Non-pigmented ciliary epithelial cell (primary cell): ENCODE data around the gene PLXDC2.

Experiments used
- DNase-seq: peaks from one replicate; pipeline ENCODE4 v3.0.0-alpha.2; 2010; ENCODE audit warnings: low read depth

PLXDC2 gene

DNA sequence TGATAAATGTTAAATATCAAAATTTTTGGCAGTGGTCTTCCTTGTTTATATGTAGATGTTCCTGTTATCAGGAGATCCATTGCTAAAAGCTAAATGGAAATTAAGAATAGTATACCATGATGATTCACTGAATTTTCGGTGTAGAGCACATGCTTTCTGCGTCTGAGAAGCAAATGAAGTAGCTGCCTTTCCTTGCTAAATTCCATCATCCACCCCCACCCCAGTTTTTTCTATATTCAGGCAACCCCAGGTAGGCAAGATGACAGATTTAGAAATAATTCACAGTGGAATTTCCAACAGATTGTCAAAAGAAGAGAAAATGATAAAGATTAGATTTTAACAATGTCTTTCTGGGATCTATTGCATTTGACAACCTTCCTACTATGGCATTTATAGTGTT, 231.9 kb downstream of the PLXDC2 start:
- DNase-seq, result no peak

DNA sequence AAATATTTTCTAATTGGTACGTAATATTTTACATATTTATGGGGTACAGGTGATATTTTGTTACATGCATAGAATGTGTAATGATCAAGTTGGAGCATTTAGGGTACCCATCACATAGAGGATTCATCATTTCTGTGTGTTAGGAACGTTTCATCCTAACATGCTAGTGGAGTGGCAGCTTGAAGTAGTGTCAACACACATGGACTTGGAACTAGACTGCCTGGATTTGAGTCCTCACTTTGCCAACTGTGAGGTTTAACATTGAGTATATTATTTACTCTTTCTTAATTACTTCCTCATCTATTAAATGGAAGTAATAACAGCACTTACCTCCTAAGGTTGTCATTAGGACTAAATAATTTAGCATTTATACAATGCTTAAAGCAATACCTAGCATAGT, 241.9 kb downstream of the PLXDC2 start:
- DNase-seq, result no peak

DNA sequence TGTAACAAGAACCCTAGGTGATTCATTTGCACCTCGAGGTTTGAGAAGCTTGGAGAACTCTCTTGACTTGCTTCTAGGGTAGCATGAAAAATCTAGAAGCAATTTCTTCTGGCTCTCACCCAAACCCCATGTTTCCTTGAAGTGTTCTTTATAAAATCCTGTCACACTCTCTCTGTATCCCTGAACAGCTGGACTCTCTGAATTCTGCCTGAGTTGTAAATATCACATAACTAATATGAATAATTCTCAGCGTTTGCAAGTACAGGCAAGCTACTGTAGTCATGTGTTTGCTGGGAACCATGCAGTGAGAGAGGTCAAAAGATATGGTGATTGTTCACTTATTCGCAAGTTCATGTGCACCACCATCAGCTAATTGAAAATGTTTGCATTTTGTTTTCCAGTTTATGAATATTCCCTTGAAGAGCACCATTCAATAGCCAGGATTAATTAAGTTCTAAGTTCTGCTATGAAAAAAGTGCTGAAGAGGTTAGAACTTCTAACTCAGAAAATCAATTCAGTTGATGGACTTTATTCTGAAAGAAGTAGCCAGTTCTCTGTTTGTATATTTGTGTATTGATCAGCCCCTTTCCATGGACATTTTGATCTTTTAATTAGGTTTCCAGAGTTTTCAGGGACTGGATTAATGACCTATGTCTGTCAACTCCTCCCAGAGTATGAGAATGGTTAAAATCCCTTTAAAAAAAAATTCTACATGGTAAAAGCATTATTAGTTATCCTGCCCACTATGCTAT, 243.0 kb downstream of the PLXDC2 start:
- DNase-seq, result no peak

DNA sequence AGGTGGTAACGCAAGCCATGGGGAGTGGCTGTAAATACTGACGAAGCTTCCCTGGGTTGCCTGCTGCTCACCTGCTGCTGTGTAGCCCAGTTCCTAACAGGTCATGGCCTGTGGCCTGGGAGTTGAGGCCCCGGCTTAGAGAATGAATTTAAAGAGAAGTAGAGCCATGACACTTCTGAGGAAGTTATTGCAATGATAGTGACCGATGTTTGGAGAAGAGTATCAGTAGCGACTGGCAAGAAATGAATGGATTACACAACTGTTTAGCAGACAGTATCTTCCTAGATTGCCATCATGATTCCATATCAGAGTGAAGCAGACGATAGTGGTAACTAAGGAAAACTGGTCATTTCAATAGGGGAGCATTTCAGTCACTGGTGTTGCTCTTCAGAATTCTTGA, 249.6 kb downstream of the PLXDC2 start:
- DNase-seq, result no peak

DNA sequence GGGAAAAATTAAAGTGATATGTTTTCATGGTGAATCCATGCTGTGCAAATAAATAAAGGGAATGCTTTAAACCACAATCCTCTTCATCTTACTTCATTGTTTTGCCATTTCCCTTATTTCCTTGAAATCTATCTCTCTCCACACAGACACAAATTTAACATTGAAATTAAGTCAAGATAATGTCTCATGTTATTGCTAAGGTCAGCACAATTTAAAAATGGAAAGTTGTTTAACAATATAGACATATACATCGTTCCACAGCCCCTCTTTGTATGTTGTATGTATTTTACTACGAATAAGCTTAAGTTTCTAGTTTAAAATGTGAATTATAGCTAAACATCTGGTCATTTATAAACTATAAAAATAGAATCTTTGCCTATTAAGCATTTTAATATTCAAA, 256.9 kb downstream of the PLXDC2 start:
- DNase-seq, result no peak

DNA sequence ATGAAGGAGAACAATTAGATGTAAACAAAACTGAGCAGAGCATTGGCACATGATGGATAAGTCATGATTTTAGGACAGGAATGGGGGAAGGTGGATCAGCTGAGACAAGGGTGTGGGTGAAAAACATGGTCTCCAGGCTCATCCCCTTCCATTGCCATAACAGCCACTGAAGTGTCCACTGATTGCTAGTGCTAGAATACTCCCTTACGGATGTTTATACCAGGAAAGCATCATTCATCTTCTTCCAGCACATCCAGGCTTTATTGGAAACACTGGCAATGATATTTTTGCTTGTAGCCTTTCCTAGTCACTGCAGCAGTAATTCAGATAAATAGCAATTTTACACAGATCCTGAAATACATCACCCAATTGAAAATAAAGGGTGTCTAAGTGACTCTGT, 259.5 kb downstream of the PLXDC2 start:
- no peak for DNase-seq

DNA sequence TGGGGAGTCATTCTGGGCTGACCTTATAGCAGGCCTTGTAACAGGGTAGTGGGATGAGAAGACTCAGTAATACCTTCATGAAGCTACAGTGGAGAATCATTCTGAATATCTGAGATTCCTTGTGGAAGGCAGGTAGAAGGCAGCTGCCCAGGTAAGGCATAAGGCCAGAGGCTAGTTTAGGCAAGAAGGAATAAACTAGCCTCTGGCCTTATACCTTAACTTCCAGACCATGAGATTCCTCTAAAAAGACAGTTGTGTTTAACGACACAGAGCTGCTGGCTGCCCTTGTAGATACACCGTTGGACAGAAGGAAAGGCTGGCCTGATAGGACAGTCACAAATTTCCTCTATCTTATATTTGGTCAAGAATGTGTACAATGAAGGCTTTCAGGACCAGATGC, 268.2 kb downstream of the PLXDC2 start:
- no peak for DNase-seq

DNA sequence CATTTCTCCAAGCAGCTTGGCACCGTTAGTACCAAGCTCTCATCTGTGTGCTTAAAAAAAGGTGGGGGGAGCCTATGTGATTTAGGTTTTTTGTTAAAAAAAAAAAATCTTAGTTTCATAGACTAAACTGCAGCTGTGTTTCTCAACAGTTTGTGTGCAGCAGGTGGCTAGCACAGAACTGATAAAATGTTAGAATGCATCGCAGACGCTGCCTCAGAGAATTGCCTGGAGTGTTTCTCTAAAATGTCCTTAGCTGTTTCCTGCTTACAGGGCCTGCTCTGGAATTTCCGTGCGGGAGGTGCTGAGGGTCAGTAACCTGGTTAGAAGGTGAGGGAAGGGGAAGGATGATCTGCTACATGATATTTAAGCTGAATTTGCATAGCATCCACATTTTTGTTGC, 268.9 kb downstream of the PLXDC2 start:
- DNase-seq, result no peak

DNA sequence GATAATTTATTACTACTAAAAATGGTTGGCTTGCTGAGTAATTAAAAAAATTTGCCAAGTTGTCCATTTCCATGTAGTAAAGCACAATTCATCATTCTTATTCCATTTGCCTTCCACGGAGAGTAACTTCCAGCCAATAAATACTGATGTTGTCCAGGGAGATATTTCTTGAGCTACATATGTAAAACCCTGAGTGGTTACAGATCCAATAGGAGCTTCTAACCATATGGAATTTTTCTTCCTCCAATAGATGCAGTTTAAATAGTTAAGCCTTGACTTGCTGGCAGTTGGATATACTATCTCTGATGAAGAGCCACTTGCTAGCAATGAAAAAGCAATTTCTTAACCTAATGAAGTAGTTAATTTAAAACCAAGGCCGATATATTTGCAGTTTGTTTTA, 271.1 kb downstream of the PLXDC2 start:
- no peak for DNase-seq

DNA sequence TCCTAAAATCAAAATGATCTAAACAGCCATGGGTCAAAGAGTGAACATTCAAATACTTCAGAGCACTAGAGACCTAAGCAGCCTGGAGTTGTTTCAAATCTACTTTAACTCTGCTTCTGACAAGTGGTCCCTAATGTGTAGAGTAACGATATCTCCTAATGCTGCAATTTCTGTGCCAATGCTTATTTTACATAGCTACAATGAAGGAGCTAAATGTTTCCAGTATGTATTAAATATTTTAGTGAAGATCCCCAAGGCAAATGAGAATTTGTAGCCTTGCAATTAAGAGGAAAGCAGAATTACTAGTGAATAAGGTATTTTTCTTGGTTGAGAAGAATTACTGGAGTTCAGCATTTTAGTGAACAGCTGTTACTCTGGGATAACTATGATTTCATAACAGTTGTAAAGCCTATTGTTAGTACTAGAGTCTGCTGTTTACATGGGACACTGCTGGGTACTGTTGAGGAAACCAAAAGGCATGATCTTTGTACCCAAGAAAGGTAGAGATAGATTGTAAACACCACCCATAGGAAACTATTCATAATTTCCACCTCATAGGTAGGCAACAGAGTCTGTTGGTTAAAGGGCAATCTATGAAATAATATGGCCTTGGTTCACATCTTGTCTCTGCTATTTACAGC, 271.9 kb downstream of the PLXDC2 start:
- DNase-seq, result no peak

DNA sequence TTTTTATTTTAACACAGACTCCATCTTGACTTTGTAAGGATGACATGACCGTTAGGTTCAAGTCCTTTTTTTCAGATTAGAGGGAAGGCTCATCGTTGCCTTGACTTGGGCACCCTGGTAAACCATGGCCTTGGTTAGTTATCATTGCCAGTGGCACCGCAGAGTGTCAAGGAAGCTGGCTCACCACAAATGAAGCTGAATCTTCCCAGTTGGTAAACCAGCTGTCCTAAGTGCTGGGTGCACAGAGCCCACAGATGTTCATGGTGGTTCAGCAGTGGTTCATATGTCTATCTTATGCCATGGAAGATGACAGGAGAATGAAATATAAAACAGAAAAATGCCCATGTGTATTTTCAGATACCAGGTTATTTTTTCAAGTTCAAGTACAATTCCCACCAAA, 273.6 kb downstream of the PLXDC2 start:
- no peak for DNase-seq

DNA sequence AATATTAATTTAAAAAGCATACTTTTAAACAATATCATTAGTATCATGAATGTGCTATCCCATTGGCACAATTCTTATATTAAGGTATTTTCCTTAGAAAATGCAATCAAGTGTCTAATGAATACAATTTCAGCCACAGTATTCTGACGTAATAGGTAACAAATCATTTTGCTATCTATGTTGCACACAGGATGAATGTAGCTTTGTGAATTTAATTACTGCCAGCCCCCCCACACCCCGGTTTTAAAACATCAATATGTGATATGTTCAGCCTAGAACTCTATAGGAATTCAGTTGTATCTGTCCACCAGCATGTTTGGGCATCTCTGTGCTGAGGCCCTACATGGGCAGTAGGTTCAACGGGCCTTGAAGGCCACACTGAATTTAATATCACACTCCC, 274.6 kb downstream of the PLXDC2 start:
- no peak for DNase-seq

DNA sequence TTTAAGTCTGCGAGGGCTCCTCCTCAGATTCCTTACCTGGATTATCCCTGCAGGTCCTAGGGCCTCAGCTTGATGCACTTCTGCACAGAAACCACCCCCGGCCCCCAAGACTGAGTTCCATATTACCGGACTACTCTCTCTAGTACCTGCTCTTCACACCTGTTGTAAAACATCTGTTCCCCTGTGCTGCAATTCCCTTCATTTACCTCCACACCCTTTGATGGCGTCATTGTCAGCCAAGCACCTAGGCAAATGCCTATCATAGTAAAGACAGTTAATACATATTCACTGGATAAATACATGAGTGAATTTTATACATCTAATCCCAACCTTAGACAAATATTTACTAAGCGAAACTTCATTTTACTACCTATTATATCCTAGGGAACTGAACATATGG, 275.5 kb downstream of the PLXDC2 start:
- no peak for DNase-seq

DNA sequence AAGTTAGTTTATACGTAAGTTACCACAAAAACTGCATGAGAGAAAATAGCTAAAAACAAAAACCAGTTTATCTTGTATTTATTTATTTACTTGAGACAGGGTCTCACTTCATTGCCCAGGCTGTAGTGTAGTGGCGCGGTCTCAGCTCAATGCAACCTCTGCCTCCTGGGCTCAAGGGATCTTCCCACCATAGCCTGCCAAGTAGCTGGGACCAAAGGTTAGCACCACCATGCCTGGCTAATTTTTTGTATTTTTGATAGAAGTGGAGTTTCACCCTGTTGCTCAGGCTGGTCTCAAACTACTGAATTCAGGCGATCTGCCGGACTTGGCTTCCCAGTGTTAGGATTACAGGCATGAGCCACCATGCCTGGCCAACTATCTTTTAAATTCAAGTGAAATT, 277.4 kb downstream of the PLXDC2 start:
- no peak for DNase-seq

DNA sequence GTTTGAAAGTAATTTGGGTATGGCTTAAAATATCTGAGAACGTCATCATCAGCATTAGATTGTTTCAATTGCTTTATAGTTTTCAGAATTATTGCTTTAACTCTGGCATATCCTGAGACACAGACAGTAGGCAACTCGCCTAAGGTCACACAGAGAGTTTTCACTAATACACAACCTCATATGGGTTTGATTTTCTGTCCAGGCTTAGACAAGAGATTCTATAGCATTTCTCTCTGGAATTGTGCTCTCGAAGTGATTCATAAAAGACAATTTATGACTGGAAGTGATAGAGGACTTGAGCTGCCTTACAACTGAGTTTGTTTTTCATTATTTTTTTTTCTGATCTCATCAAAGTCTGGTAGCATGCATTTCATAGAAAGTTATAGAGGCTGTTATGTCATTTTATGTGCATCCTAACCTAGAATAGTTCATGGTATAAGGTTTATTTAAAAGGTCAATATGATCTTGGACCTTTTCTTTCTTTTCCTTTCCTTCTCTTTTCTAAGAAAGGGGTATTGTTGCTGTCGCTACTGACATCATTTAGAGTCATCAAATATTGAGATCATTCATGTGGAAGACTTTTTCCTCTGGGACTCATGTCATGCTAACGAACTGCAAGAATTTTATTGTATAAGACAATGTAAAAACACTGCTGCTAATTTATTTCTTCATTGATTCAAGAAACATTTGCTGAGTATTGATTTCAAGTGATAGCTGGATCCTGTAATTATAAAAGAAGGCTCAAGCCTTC, 278.2 kb downstream of the PLXDC2 start:
- DNase-seq, result no peak

DNA sequence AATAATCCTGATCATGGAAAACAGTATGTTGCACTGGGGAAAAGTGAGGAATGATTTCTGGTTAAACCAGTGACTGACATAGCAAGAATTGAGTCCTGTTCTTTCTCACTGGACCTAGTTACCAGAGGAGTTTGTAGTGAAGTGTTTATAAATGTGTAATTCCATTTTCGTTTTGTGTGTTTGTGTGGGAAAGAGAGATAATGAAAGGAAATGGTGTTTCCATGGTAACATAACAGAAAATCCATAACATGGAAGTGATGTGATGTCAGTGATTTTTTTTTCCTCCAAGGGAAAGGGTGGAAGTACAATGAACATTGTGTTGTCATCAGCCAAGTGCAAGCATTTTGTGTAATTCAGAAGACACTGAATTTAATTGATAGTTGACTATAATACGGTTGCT, 283.9 kb downstream of the PLXDC2 start:
- no peak for DNase-seq

DNA sequence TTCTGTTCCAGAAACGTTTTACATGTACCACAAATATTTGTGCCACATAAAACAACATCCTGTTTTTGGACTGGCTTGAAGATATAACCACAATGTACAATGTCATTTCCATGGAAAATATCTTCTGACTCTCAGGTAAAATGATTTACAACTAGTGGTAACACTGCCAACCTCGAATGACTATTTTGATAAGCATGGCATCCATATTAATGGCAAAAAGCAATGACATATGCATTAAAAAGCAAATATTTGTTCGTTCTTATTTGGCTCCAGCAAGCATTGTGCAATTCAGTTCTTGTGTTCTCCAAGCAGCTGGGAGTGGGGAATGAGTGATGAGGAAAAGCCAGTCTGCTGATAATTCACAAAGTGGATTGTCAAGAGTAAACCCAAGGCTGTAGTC, 289.0 kb downstream of the PLXDC2 start:
- no peak for DNase-seq

DNA sequence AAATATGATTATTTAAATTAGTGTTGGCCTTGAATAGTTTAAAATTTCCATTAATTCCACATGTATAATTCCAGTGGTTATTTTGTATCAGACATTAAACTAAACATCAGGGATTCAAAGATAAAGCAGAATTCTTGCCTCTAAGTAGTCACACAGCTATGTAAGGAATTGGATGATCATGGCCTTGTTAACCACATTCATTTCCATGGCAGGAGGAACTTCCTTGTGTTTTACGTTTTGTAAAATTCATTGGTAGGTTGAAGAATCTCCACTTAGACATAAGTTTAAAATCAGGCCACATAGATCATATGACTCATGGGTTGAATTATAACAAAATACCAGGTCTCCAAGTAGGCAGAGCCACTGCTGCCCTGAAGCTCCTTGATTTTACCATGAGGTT, 289.7 kb downstream of the PLXDC2 start:
- peak; percentile 64 for DNase-seq

DNA sequence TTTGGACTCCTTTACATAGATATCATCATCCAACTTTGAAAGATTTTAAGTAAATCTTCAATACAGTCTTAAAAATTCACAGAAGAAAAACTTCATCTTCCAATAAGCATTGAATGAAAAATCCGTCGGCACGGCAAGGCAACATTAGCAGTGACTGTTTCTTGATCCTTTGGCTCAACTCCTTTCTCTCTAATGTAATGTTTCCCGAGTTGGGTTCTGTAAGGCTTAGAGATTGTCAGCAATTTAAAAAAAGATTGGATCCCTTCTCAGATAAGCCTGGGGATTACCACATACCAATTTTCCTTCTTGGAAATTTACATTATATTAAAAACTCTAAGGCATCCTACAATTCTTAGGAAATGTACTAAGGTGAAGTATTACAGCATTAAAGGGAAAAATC, 291.8 kb downstream of the PLXDC2 start:
- no peak for DNase-seq

DNA sequence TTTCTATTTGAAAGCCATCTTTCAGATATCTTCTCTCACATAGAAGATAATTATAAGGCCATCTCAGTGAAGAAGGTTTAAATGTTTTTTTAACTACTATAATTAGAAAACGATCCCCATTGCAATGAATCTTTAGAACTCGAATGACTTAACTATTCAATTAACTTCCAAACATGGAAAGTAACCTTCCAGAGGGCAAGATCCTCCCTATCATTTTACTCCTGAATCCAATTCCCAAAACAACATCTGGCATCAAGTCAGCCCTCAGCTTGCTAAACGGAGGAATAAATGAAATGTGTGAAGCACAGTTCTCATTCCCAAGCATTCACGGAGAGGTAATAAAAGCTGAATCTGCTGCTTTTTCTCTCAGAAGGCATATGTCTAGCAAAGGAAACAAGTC, 293.4 kb downstream of the PLXDC2 start:
- no peak for DNase-seq

DNA sequence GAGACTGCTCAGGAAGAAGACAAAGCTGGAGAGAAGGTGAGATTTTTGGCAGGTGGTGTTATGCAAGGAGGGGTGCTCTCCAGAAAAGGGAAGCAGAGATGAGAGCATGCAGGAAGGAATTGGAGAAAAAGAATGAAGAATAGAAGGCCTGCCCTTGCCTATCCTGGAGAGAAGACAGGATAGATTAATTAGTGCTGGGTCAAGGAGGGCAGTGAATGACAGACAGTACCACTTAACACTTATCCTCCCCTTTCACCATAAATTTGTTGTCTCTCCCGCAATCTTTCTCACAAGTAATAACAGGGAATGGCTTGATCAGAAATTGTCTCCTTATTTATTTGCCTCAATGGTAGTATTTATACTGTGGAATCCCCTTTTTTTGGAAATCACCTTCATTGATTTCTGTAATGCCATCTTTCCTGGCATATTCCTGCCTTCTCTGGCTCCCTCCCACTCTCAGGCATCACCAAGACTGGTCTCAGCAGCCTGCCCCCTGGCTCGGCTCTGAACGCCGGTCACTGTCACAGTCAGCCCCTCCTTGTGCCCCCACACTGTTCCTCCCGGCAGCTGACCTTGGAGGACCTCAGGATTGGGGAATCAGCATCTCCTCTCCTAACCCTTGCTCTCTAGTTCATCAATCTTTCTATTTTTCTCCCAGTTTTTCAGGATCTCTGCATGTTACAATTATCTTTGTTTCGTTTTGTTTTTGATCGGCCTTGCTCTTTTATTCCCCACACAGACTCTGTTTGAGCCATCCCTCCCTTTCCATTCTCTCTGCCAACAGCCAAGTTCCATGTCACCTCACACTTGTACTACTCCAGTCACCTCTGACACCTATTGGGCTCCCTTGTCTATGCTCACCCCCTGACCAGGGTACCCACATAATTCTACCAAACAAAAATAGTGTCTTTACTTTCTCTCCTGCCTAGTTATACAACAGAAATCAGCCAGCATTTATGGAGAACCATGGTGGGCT, 294.2 kb downstream of the PLXDC2 start:
- DNase-seq, result no peak

DNA sequence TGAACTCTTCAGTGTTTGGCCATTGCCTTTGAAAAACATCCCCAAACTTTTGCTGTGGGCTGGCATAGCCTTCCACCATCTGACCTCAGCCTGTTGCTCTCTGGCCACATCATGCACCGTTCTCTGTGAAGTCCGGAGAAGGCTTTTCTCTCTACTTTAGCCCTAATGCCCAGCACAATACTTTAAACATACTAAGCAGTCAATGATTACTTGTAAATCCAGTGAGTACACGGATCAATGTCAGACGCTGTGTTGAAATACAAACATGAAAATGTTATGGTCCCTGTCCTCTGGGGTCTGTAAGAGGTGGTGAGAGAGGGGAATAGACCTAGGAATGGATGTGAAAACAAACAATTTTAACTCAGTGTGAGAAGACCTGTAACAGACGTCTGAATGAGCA, 297.9 kb downstream of the PLXDC2 start:
- DNase-seq, result no peak
